ENCODE measurements around the gene CYLD.

Gene CYLD

GRCh38 chr16:50737420-50737959 is 4.4 kb upstream of the CYLD start:
- TF ChIP-seq OVOL3 (tag by site-specific recombination; IDR thresholded peaks at IDR 0.05) (no peak), PRDM10 (tag by site-specific recombination; IDR thresholded peaks at IDR 0.05) (peak; percentile 54; the same call in 1 of the 2 replicates)
- CTCF ChIA-PET, result interaction anchor here (1.1 to 1.4 kb wide), 2 partner anchors 9 to 66 kb away, joined by 4 read pairs; no protein-coding TSS in a partner anchor
- POLR2A ChIA-PET, result no interaction called here

DNA sequence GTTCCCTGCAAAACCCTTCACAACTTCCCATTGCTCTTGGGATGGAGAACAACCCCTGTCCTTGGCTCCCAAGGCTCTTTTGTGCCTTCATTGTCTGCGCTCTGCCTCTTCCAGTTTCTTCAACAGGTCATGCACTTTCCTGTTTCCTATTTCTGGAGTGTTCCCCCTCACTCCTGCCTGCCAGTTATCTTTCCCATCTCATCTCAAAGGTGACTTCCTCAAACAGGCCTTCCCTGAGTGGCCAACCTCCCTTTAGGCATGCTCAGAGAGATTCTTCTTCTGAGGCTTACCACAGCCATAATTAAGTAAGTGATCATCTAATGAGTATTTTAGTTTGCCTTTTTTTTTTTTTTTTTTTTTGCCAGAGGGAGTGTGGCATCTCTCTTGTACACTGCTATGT is 2.9 kb upstream of the CYLD start:
- no peak overlapping the region for H3K4me3 ChIP-seq (ENCODE audit: low read depth, low read length)
- no peaks in the 10 kb centered on the region for H3K36me3 ChIP-seq (ENCODE audit: control insufficient read depth in 2 of 2, insufficient read depth in 1 of 2, low read length in 2 of 2)
- H3K27ac ChIP-seq (ENCODE audit: extremely low read depth, low read depth, low read length), result no peak overlapping the region
- CTCF ChIA-PET, result interaction anchor here (0.6 to 0.9 kb wide), 2 partner anchors 68 to 535 kb away, joined by 3 to 5 read pairs; no protein-coding TSS in a partner anchor
- H3K4me1 ChIP-seq (ENCODE audit: control insufficient read depth, insufficient read depth, low read length), result peaks cover 5% of the 10 kb centered on the region
- H3K9me3 ChIP-seq (ENCODE audit: control insufficient read depth, insufficient read depth, low read depth, low read length), result no peaks in the 10 kb centered on the region
- POLR2A ChIA-PET, result no interaction called here
- no peak for TF ChIP-seq ZNF747 (tag by site-specific recombination; IDR thresholded peaks at IDR 0.05)
- TF ChIP-seq, protein P1, sequence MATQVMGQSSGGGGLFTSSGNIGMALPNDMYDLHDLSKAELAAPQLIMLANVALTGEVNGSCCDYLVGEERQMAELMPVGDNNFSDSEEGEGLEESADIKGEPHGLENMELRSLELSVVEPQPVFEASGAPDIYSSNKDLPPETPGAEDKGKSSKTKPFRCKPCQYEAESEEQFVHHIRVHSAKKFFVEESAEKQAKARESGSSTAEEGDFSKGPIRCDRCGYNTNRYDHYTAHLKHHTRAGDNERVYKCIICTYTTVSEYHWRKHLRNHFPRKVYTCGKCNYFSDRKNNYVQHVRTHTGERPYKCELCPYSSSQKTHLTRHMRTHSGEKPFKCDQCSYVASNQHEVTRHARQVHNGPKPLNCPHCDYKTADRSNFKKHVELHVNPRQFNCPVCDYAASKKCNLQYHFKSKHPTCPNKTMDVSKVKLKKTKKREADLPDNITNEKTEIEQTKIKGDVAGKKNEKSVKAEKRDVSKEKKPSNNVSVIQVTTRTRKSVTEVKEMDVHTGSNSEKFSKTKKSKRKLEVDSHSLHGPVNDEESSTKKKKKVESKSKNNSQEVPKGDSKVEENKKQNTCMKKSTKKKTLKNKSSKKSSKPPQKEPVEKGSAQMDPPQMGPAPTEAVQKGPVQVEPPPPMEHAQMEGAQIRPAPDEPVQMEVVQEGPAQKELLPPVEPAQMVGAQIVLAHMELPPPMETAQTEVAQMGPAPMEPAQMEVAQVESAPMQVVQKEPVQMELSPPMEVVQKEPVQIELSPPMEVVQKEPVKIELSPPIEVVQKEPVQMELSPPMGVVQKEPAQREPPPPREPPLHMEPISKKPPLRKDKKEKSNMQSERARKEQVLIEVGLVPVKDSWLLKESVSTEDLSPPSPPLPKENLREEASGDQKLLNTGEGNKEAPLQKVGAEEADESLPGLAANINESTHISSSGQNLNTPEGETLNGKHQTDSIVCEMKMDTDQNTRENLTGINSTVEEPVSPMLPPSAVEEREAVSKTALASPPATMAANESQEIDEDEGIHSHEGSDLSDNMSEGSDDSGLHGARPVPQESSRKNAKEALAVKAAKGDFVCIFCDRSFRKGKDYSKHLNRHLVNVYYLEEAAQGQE (tag by site-specific recombination; IDR thresholded peaks at IDR 0.05), result no peak
- no peak for TF ChIP-seq ZNF449 (tag by site-specific recombination; IDR thresholded peaks at IDR 0.05)
- TF ChIP-seq OSR2 (tag by site-specific recombination; IDR thresholded peaks at IDR 0.05), result no peak
- TF ChIP-seq ZNF266 (tag by site-specific recombination; IDR thresholded peaks at IDR 0.05; ENCODE audit: low read depth), result no peak
- TF ChIP-seq ZNF707 (tag by site-specific recombination; IDR thresholded peaks at IDR 0.05), result no peak
- TF ChIP-seq ZNF560 (tag by site-specific recombination; IDR thresholded peaks at IDR 0.05; ENCODE audit: borderline replicate concordance), result no peak
- TF ChIP-seq, protein P2, sequence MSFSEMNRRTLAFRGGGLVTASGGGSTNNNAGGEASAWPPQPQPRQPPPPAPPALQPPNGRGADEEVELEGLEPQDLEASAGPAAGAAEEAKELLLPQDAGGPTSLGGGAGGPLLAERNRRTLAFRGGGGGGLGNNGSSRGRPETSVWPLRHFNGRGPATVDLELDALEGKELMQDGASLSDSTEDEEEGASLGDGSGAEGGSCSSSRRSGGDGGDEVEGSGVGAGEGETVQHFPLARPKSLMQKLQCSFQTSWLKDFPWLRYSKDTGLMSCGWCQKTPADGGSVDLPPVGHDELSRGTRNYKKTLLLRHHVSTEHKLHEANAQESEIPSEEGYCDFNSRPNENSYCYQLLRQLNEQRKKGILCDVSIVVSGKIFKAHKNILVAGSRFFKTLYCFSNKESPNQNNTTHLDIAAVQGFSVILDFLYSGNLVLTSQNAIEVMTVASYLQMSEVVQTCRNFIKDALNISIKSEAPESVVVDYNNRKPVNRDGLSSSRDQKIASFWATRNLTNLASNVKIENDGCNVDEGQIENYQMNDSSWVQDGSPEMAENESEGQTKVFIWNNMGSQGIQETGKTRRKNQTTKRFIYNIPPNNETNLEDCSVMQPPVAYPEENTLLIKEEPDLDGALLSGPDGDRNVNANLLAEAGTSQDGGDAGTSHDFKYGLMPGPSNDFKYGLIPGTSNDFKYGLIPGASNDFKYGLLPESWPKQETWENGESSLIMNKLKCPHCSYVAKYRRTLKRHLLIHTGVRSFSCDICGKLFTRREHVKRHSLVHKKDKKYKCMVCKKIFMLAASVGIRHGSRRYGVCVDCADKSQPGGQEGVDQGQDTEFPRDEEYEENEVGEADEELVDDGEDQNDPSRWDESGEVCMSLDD (tag by site-specific recombination; IDR thresholded peaks at IDR 0.05), result no peak
- TF ChIP-seq ZNF626 (tag by site-specific recombination; IDR thresholded peaks at IDR 0.05), result no peak
- TF ChIP-seq, protein P3, sequence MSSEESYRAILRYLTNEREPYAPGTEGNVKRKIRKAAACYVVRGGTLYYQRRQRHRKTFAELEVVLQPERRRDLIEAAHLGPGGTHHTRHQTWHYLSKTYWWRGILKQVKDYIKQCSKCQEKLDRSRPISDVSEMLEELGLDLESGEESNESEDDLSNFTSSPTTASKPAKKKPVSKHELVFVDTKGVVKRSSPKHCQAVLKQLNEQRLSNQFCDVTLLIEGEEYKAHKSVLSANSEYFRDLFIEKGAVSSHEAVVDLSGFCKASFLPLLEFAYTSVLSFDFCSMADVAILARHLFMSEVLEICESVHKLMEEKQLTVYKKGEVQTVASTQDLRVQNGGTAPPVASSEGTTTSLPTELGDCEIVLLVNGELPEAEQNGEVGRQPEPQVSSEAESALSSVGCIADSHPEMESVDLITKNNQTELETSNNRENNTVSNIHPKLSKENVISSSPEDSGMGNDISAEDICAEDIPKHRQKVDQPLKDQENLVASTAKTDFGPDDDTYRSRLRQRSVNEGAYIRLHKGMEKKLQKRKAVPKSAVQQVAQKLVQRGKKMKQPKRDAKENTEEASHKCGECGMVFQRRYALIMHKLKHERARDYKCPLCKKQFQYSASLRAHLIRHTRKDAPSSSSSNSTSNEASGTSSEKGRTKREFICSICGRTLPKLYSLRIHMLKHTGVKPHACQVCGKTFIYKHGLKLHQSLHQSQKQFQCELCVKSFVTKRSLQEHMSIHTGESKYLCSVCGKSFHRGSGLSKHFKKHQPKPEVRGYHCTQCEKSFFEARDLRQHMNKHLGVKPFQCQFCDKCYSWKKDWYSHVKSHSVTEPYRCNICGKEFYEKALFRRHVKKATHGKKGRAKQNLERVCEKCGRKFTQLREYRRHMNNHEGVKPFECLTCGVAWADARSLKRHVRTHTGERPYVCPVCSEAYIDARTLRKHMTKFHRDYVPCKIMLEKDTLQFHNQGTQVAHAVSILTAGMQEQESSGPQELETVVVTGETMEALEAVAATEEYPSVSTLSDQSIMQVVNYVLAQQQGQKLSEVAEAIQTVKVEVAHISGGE (tag by site-specific recombination; conservative IDR thresholded peaks at IDR 0.05; ENCODE audit: low read depth), result no peak
- no peak for TF ChIP-seq ZNF621 (tag by site-specific recombination; IDR thresholded peaks at IDR 0.05)
- TF ChIP-seq HOXA7 (CRISPR knock-in tag; IDR thresholded peaks at IDR 0.05; ENCODE audit: borderline replicate concordance), result no peak
- no peak for TF ChIP-seq HOXC10 (CRISPR knock-in tag; IDR thresholded peaks at IDR 0.05)
- no peak for TF ChIP-seq ZNF654 (tag by site-specific recombination; IDR thresholded peaks at IDR 0.05; ENCODE audit: low read depth)
- no peak for TF ChIP-seq ZNF133 (tag by site-specific recombination; IDR thresholded peaks at IDR 0.05)
- no peak for TF ChIP-seq ZNF114 (tag by site-specific recombination; IDR thresholded peaks at IDR 0.05)
- TF ChIP-seq ZNF174 (tag by site-specific recombination; IDR thresholded peaks at IDR 0.05), result no peak

More at GRCh38 chr16:50737420-50737959, 4.4 kb upstream of the CYLD start:
- no peaks in the 10 kb centered on the region; the same call in 1 of the 2 replicates for H3K4me1 ChIP-seq (ENCODE audit: control insufficient read depth, insufficient read depth, low read length)
- H3K9me3 ChIP-seq (ENCODE audit: control insufficient read depth, insufficient read depth, low read depth, low read length), result no peaks in the 10 kb centered on the region
- no peak overlapping the region for H3K4me3 ChIP-seq (ENCODE audit: low read depth, low read length)
- H3K36me3 ChIP-seq (ENCODE audit: control insufficient read depth in 2 of 2, insufficient read depth in 1 of 2, low read length in 2 of 2), result no peaks in the 10 kb centered on the region
- no peak overlapping the region for H3K27ac ChIP-seq (ENCODE audit: extremely low read depth, low read depth, low read length)

Data from HEK293 (cell line).